A673 (cell line): ENCODE measurements around the gene IL37. TPM values are rescaled to one million over a fixed set of nuclear protein-coding genes. Genes with fewer than 3 reads are reported as not detected.
A peak's percentile ranks its signal among the peaks of the same experiment; 100 is the strongest.

Source experiments
- BruUV-seq: library from RNA; stranded (reverse); fragments of 400-500 nt; replicated peaks from 2 replicates; lab custom pipeline; 2021; lab: Mats Ljungman, UMichigan
- CTCF ChIA-PET: fragments of 300-600 bp; sonication (Branson Sonifier 250); formaldehyde crosslinking; loops from one replicate; lab custom pipeline; 2022; ENCODE audit warnings: antibody characterized with exemption; lab: Charles Lee
- POLR2A ChIA-PET: fragments of 300-600 bp; sonication (Branson Sonifier 250); formaldehyde crosslinking; loops from one replicate; lab custom pipeline; 2022; ENCODE audit warnings: antibody characterized with exemption; ENCODE audit not compliant: low non-redundant PET; lab: Charles Lee
- DNase-seq: peaks from one replicate; pipeline ENCODE4 v3.0.0-alpha.2; 2015; ENCODE audit warnings: low spot score
- H3K27ac ChIP-seq: fragments of 200-600 bp; sonication (generic); 2 replicates; pipeline ENCODE4 v1.5.1; 2016; ENCODE audit warnings: mixed run types, low read depth, mild to moderate bottlenecking, mixed read lengths, antibody characterized with exemption, low read length; ENCODE audit not compliant: poor library complexity, severe bottlenecking
- H3K27me3 ChIP-seq: fragments of 200-600 bp; sonication (generic); replicated peaks from 2 replicates; pipeline ENCODE4 v1.6.1; 2017; ENCODE audit warnings: mixed run types, low read depth, mild to moderate bottlenecking, mixed read lengths, antibody characterized with exemption, low read length; ENCODE audit not compliant: insufficient read depth, poor library complexity
- H3K36me3 ChIP-seq: fragments of 200-600 bp; sonication (generic); 2 replicates; pipeline ENCODE4 v1.6.1; 2016; ENCODE audit warnings: mixed run types, mild to moderate bottlenecking, mixed read lengths, antibody characterized with exemption, low read length; ENCODE audit not compliant: insufficient read depth, poor library complexity, severe bottlenecking
- H3K4me1 ChIP-seq: fragments of 200-600 bp; sonication (generic); 2 replicates; pipeline ENCODE4 v1.6.1; 2017; ENCODE audit warnings: mixed run types, mild to moderate bottlenecking, mixed read lengths, antibody characterized with exemption, low read length; ENCODE audit not compliant: insufficient read depth, poor library complexity, severe bottlenecking
- H3K4me3 ChIP-seq: fragments of 200-600 bp; sonication (generic); 2 replicates; pipeline ENCODE4 v1.5.1; 2016; ENCODE audit warnings: low read depth, mixed run types, mild to moderate bottlenecking, mixed read lengths, low read length; ENCODE audit not compliant: poor library complexity, severe bottlenecking
- H3K9me3 ChIP-seq: fragments of 200-600 bp; sonication (generic); 2 replicates; pipeline ENCODE4 v1.6.1; 2016; ENCODE audit warnings: mixed run types, low read depth, mild to moderate bottlenecking, mixed read lengths, antibody characterized with exemption, low read length; ENCODE audit not compliant: poor library complexity, severe bottlenecking
- CTCF ChIP-seq: fragments of 300-800, 200-600 bp; sonication (generic); conservative IDR thresholded peaks from 2 replicates; pipeline ENCODE4 v1.5.1; 2017; ENCODE audit warnings: low read depth, mild to moderate bottlenecking, antibody characterized with exemption, low read length, moderate library complexity, mixed read lengths
- EZH2 ChIP-seq: fragments of 200-600 bp; sonication (generic); IDR thresholded peaks from 2 replicates; pipeline ENCODE4 v1.6.1; 2017; ENCODE audit warnings: borderline replicate concordance, low read depth, mild to moderate bottlenecking, mixed read lengths, antibody characterized with exemption, low read length; ENCODE audit not compliant: poor library complexity, severe bottlenecking
- intact Hi-C: fragments of 100-400 bp; cut with micrococcal nuclease; formaldehyde crosslinking; loops from one replicate; pipeline ENCODE4 v1.10.0; 2022; ENCODE audit not compliant: unreplicated experiment
- total RNA-seq: library from RNA; stranded (reverse); gene quantifications from 2 replicates; pipeline ENCODE4 v1.2.3, GENCODE V29; 2021

IL37 gene
- total RNA-seq, 1 experiment from 2014 or later, result not detected

- H3K36me3 ChIP-seq, result no peaks in the 10 kb centered on the region
- BruUV-seq, result no TSS peak
- H3K27ac ChIP-seq, result no peak overlapping the region
- no peak for TF ChIP-seq CTCF
- no peak for TF ChIP-seq EZH2
- DNase-seq, result peak; percentile 68
- no peaks in the 10 kb centered on the region for H3K4me1 ChIP-seq
- H3K27me3 ChIP-seq, result no peaks in the 10 kb centered on the region
- intact Hi-C loops, result no loop called here
- H3K9me3 ChIP-seq, result no peaks in the 10 kb centered on the region
- ChIA-PET CTCF (no interaction called here), POLR2A (no interaction called here)
- H3K4me3 ChIP-seq, result no peak overlapping the region
Measured at GRCh38 chr2:112881217-112881985, 29.6 kb upstream of the IL37 start.

DNA sequence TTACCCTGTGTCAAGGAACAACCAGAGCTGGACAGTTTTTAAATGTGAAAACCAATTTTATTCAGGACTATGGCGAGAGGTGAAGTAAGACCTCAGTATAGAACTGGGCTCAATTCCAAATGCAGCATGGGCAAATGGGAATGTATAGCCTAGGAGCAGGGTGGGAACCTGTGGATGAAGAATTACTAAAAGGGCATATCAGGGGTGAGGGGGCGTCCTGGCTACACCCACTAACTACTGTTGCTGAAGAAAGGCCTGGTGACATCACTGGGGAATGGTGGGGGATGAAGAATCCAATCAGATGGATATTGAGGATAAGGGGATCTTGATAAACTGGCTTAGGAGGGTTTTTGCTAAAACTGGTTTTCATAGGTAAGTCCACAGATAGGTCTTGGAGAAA, 27.3 kb upstream of the IL37 start:
- no peaks in the 10 kb centered on the region for H3K4me1 ChIP-seq
- H3K36me3 ChIP-seq, result no peaks in the 10 kb centered on the region
- TF ChIP-seq EZH2, result no peak
- no peak for TF ChIP-seq CTCF
- no peak overlapping the region for H3K4me3 ChIP-seq
- no peaks in the 10 kb centered on the region for H3K27me3 ChIP-seq
- no peak for DNase-seq
- intact Hi-C loops, result no loop called here
- ChIA-PET CTCF (no interaction called here), POLR2A (no interaction called here)
- H3K27ac ChIP-seq, result no peak overlapping the region
- no peaks in the 10 kb centered on the region for H3K9me3 ChIP-seq
- no TSS peak for BruUV-seq

DNA sequence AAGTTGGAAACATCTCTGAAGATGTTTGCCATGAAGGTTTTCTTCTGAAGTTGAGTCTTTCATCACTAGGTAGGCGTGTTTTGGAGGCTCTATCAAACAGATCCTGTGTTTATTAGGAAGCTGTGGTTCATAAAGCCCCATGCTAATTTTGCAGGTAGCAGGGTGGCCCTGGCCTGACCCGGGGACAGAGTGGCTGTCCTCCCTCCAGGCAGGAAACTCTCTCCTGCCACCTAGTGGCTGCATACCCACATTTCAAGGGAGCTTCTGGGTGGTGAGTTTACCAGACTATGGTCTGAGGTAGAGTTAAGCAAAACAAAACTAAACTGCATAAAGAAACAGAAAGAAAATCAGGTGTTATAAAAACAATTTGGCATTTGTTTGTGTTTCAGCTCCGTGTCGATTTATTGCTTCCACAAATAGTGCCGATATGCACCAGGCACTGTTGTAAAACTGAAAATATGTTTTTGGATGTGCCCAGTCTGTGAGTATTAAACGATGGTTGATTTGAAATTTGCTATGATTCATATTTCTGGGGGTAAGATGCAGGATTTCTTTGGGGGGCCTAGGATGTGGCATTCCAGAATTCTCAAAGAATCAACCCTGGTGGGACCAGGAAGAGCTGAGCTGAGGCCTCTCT, 26.0 kb upstream of the IL37 start:
- H3K27me3 ChIP-seq, result no peaks in the 10 kb centered on the region
- H3K27ac ChIP-seq, result no peak overlapping the region
- POLR2A ChIA-PET, result no interaction called here
- TF ChIP-seq CTCF (peak; percentile 87), EZH2 (no peak)
- peak; percentile 37 for DNase-seq
- no peaks in the 10 kb centered on the region for H3K4me1 ChIP-seq
- CTCF ChIA-PET, result interaction anchor here (0.6 to 1.1 kb wide), 4 partner anchors 56 to 136 kb away, joined by 3 to 7 read pairs (median 4); no protein-coding TSS in a partner anchor
- no peaks in the 10 kb centered on the region for H3K36me3 ChIP-seq
- intact Hi-C loops, result loop anchor here (1.0 kb wide), 1 partner anchor 132 kb away; no protein-coding TSS in a partner anchor
- no peaks in the 10 kb centered on the region for H3K9me3 ChIP-seq
- no TSS peak for BruUV-seq
- no peak overlapping the region for H3K4me3 ChIP-seq
